GM23338 (cell line): Measurements from ENCODE around the gene PEBP1. TPM values are rescaled to one million over a fixed set of nuclear protein-coding genes. Genes with fewer than 3 reads are reported as not detected.

Experiments
- ATAC-seq: fragments of 200-7000 bp; cut with Tn5 transposase; 3 replicates; pipeline ENCODE4 v1.9.1; 2020
- DNase-seq: peaks from one replicate; pipeline ENCODE4 v3.0.0-alpha.2; 2015; ENCODE audit warnings: low spot score
- H2AFZ ChIP-seq: fragments of 200-600 bp; sonication (generic); 2 replicates; pipeline ENCODE4 v1.8.0; 2016; ENCODE audit warnings: antibody characterized with exemption, mild to moderate bottlenecking, moderate library complexity
- H3F3A ChIP-seq: fragments of 200-600 bp; sonication (generic); replicated peaks from 2 replicates; pipeline ENCODE4 v1.8.0; 2017; ENCODE audit warnings: antibody characterized with exemption, mixed run types, low read depth
- H3K27ac ChIP-seq: fragments of 200-600 bp; sonication (generic); 2 replicates; pipeline ENCODE4 v1.6.1; 2016; ENCODE audit warnings: low read depth
- H3K27me3 ChIP-seq: fragments of 200-600 bp; sonication (generic); 2 replicates; pipeline ENCODE4 v1.8.0; 2016; ENCODE audit warnings: mild to moderate bottlenecking, mixed run types, moderate library complexity; ENCODE audit not compliant: insufficient read depth
- H3K36me3 ChIP-seq: fragments of 200-600 bp; sonication (generic); 2 replicates; pipeline ENCODE4 v1.8.0; 2016; ENCODE audit warnings: mild to moderate bottlenecking; ENCODE audit not compliant: insufficient read depth
- H3K4me1 ChIP-seq: fragments of 200-600 bp; sonication (generic); 2 replicates; pipeline ENCODE4 v1.8.0; 2016; ENCODE audit warnings: mild to moderate bottlenecking, moderate library complexity; ENCODE audit not compliant: insufficient read depth
- H3K4me2 ChIP-seq: fragments of 200-600 bp; sonication (generic); 2 replicates; pipeline ENCODE4 v1.7.1; 2017; ENCODE audit warnings: mixed run types
- H3K4me3 ChIP-seq: fragments of 200-600 bp; sonication (generic); 2 replicates; pipeline ENCODE4 v1.6.1; 2016; ENCODE audit warnings: mixed run types
- H3K79me2 ChIP-seq: fragments of 200-600 bp; sonication (generic); replicated peaks from 2 replicates; pipeline ENCODE4 v1.8.0; 2017; ENCODE audit warnings: mild to moderate bottlenecking; ENCODE audit not compliant: insufficient read depth
- H3K9me2 ChIP-seq: fragments of 200-600 bp; sonication (generic); 2 replicates; pipeline ENCODE4 v1.8.0; 2017; ENCODE audit not compliant: insufficient read depth
- H4K20me1 ChIP-seq: fragments of 200-600 bp; sonication (generic); replicated peaks from 2 replicates; pipeline ENCODE4 v1.8.0; 2017; ENCODE audit warnings: mild to moderate bottlenecking; ENCODE audit not compliant: insufficient read depth
- H3K27ac Mint-ChIP-seq: 2 replicates; pipeline ENCODE4 v1.8.0; 2020; ENCODE audit warnings: inconsistent platforms, mild to moderate bottlenecking, moderate library complexity, mixed read lengths
- H3K27me3 Mint-ChIP-seq: 3 replicates; pipeline ENCODE4 v1.8.0; 2022; ENCODE audit warnings: low read depth, mild to moderate bottlenecking, moderate library complexity, mixed read lengths, inconsistent platforms; ENCODE audit not compliant: insufficient read depth, poor library complexity
- H3K36me3 Mint-ChIP-seq: 3 replicates; pipeline ENCODE4 v1.8.0; 2021; ENCODE audit warnings: low read depth, mild to moderate bottlenecking, inconsistent platforms, moderate library complexity, mixed read lengths
- H3K4me1 Mint-ChIP-seq: 3 replicates; pipeline ENCODE4 v1.8.0; 2020; ENCODE audit warnings: mild to moderate bottlenecking, inconsistent platforms, mixed read lengths
- H3K4me3 Mint-ChIP-seq: 3 replicates; pipeline ENCODE4 v1.8.0; 2021; ENCODE audit warnings: moderate library complexity, mild to moderate bottlenecking, inconsistent platforms, mixed read lengths
- H3K9me3 Mint-ChIP-seq: 3 replicates; pipeline ENCODE4 v1.8.0; 2020; ENCODE audit warnings: moderate library complexity, mild to moderate bottlenecking, inconsistent platforms, mixed read lengths
- CREB1 ChIP-seq: fragments of 250-450 bp; sonication (Bioruptor Pico); IDR thresholded peaks from 2 replicates; pipeline ENCODE4 v1.5.0; 2020; ENCODE audit warnings: low read depth, mild to moderate bottlenecking, moderate library complexity
- CTCF ChIP-seq, 2 experiments: fragments of 200-600 bp in 1 of 2; sonication (generic) in 1 of 2; conservative IDR thresholded peaks; 2 replicates each; pipeline versions ENCODE4 v1.5.1 to v1.6.1; 2016 to 2017; ENCODE audit warnings: antibody characterized with exemption in 2 of 2, low read depth in 2 of 2, mild to moderate bottlenecking in 2 of 2, moderate library complexity in 1 of 2
- ETS1 ChIP-seq: IDR thresholded peaks from 2 replicates; pipeline ENCODE4 v1.6.1; 2016; ENCODE audit warnings: antibody characterized with exemption
- JUNB ChIP-seq: IDR thresholded peaks from one replicate; pipeline ENCODE4 v1.6.1; 2016; ENCODE audit warnings: antibody characterized with exemption; ENCODE audit not compliant: unreplicated experiment
- NANOG ChIP-seq: IDR thresholded peaks from 2 replicates; pipeline ENCODE4 v1.6.1; 2016; ENCODE audit warnings: antibody characterized with exemption, borderline replicate concordance
- POLR2AphosphoS5 ChIP-seq: IDR thresholded peaks from 2 replicates; pipeline ENCODE4 v1.6.1; 2016; ENCODE audit warnings: antibody characterized with exemption, low read depth
- STAT1 ChIP-seq: IDR thresholded peaks from one replicate; pipeline ENCODE4 v1.6.1; 2016; ENCODE audit warnings: antibody characterized with exemption; ENCODE audit not compliant: unreplicated experiment
- ZNF114 ChIP-seq: fragments of 250-450 bp; sonication (Bioruptor Pico); IDR thresholded peaks from 2 replicates; pipeline ENCODE4 v1.5.0; 2020; ENCODE audit warnings: mild to moderate bottlenecking, moderate library complexity
- ZNF331 ChIP-seq: fragments of 250-450 bp; sonication (Bioruptor Pico); IDR thresholded peaks from 2 replicates; pipeline ENCODE4 v1.5.0; 2020; ENCODE audit warnings: low read depth, mild to moderate bottlenecking, moderate library complexity
- polyA plus RNA-seq: library from polyadenylated mRNA; unstranded; fragments of >200 nt; fragmentation: Nextera tagmentation; extraction: Ambion mirVana; gene quantifications from 2 replicates; pipeline ENCODE4 v1.2.1, GENCODE V29; 2016
- total RNA-seq: library from RNA; depleted of rRNA; stranded (reverse); fragments of >200 nt; shearing (Covaris generic); gene quantifications from 2 replicates; pipeline ENCODE4 v1.2.3, GENCODE V29; 2014

PEBP1 gene
- total and polyA plus RNA-seq, 2 experiments from 2014 or later, result 442 to 844 TPM

GRCh38 chr12:118098911-118099671 lies 36.8 kb upstream of the PEBP1 start:
- Histone ChIP-seq H3K36me3 (peaks cover 21% of the 10 kb centered on the region), H3K27ac (peak overlapping the region; percentile 81), H3K9me2 (no peaks in the 10 kb centered on the region), H4K20me1 (no peaks in the 10 kb centered on the region; the same call in none of the 2 replicates), H3K4me2 (no peak overlapping the region), H3F3A (peaks cover 5% of the 10 kb centered on the region; the same call in 1 of the 2 replicates), H3K4me3 (no peak overlapping the region), H3K27me3 (no peaks in the 10 kb centered on the region), H3K79me2 (peaks cover 83% of the 10 kb centered on the region), H2AFZ (no peak overlapping the region), H3K4me1 (peaks cover 18% of the 10 kb centered on the region)
- no peaks in the 10 kb centered on the region; the same call in 2 of the 3 replicates for H3K9me3 Mint-ChIP-seq
- DNase-seq (no peak), ATAC-seq (no peak)
- peaks cover 15% of the 10 kb centered on the region for H3K4me1 Mint-ChIP-seq
- H3K36me3 Mint-ChIP-seq, result peaks cover 43% of the 10 kb centered on the region
- H3K27ac Mint-ChIP-seq, result no peak overlapping the region
- no peak overlapping the region for H3K4me3 Mint-ChIP-seq
- peaks cover 2% of the 10 kb centered on the region for H3K27me3 Mint-ChIP-seq
- TF ChIP-seq ZNF114 (CRISPR knock-in tag), result no peak
- TF ChIP-seq JUNB, result no peak
- TF ChIP-seq POLR2AphosphoS5, result no peak
- TF ChIP-seq ZNF331 (CRISPR knock-in tag), result no peak
- TF ChIP-seq CTCF (conservative IDR thresholded peaks at IDR 0.05; ENCODE audit: low read depth in 2 of 2), result no peak
- TF ChIP-seq ETS1, result no peak
- no peak for TF ChIP-seq STAT1
- TF ChIP-seq CREB1 (CRISPR knock-in tag), result no peak

DNA sequence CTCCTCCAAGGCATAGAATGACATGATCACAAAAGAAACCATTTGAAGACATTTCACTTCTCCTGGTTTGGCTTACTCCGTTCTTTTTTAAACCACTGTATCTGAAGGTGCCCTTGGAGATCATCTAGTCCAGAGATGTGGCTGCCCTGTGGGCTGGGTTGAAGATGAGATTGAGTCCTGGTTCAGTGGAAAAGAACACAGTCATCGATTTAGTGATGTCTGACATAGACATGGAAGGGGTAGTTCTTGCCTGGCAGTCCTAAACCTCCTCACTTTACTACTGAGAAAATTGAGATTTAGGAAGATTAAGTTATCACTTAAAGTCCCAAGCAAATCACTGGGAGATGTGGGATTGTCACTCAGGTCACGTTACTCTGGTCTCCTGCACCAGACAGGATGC lies 34.9 kb upstream of the PEBP1 start:
- no peak for ATAC-seq
- Mint-ChIP-seq H3K27ac (no peak overlapping the region), H3K36me3 (peaks cover 31% of the 10 kb centered on the region), H3K4me1 (peaks cover 18% of the 10 kb centered on the region), H3K9me3 (no peaks in the 10 kb centered on the region; the same call in 2 of the 3 replicates), H3K27me3 (peaks cover 2% of the 10 kb centered on the region), H3K4me3 (no peak overlapping the region)
- Histone ChIP-seq H3K27ac (0 out of 2 replicates have a peak overlapping the region, but pooled peaks have one; percentile 39), H3K36me3 (peaks cover 15% of the 10 kb centered on the region), H3K4me1 (peaks cover 23% of the 10 kb centered on the region), H3K79me2 (peaks cover 85% of the 10 kb centered on the region), H3K4me3 (no peak overlapping the region), H4K20me1 (no peaks in the 10 kb centered on the region; the same call in none of the 2 replicates), H3K27me3 (no peaks in the 10 kb centered on the region), H3K9me2 (no peaks in the 10 kb centered on the region), H3K4me2 (peak overlapping the region; percentile 98; the same call in 1 of the 2 replicates), H3F3A (peaks cover 11% of the 10 kb centered on the region), H2AFZ (no peak overlapping the region)
- TF ChIP-seq NANOG, result no peak
- no peak for DNase-seq
